Measurements from ENCODE around the gene RPS10. TPM values are rescaled to one million over a fixed set of nuclear protein-coding genes. Genes with fewer than 3 reads are reported as not detected.
A peak's percentile ranks its signal among the peaks of the same experiment; 100 is the strongest.

RPS10 gene
- total RNA-seq, 1 experiment from 2014 or later = 1,650 TPM

GRCh38 chr6:34462010-34462409, 36.1 kb upstream of the RPS10 start:
- intact Hi-C loops (cut with micrococcal nuclease; ENCODE audit: unreplicated experiment) = loop anchor here (5.0 to 10.0 kb wide), 2 partner anchors 63 to 100 kb away; no protein-coding TSS in a partner anchor
- Histone ChIP-seq H3K36me3 (ENCODE audit: control insufficient read depth, insufficient read depth, low read length) (no peaks in the 10 kb centered on the region), H3K4me3 (ENCODE audit: low read depth, low read length) (no peak overlapping the region), H3K4me1 (peaks cover 14% of the 10 kb centered on the region), H3K27me3 (replicated peaks; ENCODE audit: control insufficient read depth, insufficient read depth, low read length) (no peaks in the 10 kb centered on the region), H3K9me3 (no peaks in the 10 kb centered on the region)
- BruUV-seq (replicated peaks) = no TSS peak
- Mint-ChIP-seq H3K9me3 (ENCODE audit: unreplicated experiment) (no peaks in the 10 kb centered on the region), H3K4me1 (ENCODE audit: low read depth, unreplicated experiment) (peaks cover 12% of the 10 kb centered on the region), H3K27me3 (ENCODE audit: insufficient read depth, unreplicated experiment) (no peaks in the 10 kb centered on the region), H3K27ac (ENCODE audit: unreplicated experiment) (no peak overlapping the region), H3K36me3 (ENCODE audit: insufficient read depth, unreplicated experiment) (no peaks in the 10 kb centered on the region), H3K4me3 (ENCODE audit: unreplicated experiment) (no peak overlapping the region)
- DNase-seq = no peak
- no peak for TF ChIP-seq CTCF (IDR thresholded peaks at IDR 0.05; ENCODE audit: insufficient read depth in 1 of 2, low read depth in 1 of 2, low read length in 1 of 2, severe bottlenecking in 1 of 2, unreplicated experiment in 1 of 2)
- POLR2A ChIA-PET = interaction anchor here (0.5 to 1.0 kb wide), 2 partner anchors 116 to 329 kb away, joined by 4 read pairs; no protein-coding TSS in a partner anchor
- CTCF ChIA-PET = interaction anchor here (0.6 to 1.2 kb wide), 2 partner anchors 148 to 253 kb away, joined by 3 to 4 read pairs; no protein-coding TSS in a partner anchor

- peaks cover 10% of the 10 kb centered on the region for H3K4me1 ChIP-seq
- no peaks in the 10 kb centered on the region for H3K27me3 Mint-ChIP-seq (ENCODE audit: insufficient read depth, unreplicated experiment)
- no peaks in the 10 kb centered on the region for H3K9me3 Mint-ChIP-seq (ENCODE audit: unreplicated experiment)
- DNase-seq = no peak
- no peak overlapping the region for H3K4me3 Mint-ChIP-seq (ENCODE audit: unreplicated experiment)
- no peaks in the 10 kb centered on the region for H3K36me3 Mint-ChIP-seq (ENCODE audit: insufficient read depth, unreplicated experiment)
- no TSS peak for BruUV-seq (replicated peaks)
- no peak overlapping the region for H3K27ac Mint-ChIP-seq (ENCODE audit: unreplicated experiment)
- CTCF ChIA-PET = interaction anchor here (0.6 to 2.3 kb wide), 5 partner anchors 11 to 359 kb away, joined by 3 to 24 read pairs (median 4); no protein-coding TSS in a partner anchor
- POLR2A ChIA-PET = interaction anchor here (1.1 kb wide), 1 partner anchor 35 kb away, joined by 4 read pairs; the partner anchor contains the start of gene RPS10
- no peaks in the 10 kb centered on the region for H3K9me3 ChIP-seq
- no peaks in the 10 kb centered on the region for H3K27me3 ChIP-seq (replicated peaks; ENCODE audit: control insufficient read depth, insufficient read depth, low read length)
- TF ChIP-seq CTCF (IDR thresholded peaks at IDR 0.05; ENCODE audit: insufficient read depth in 1 of 2, low read depth in 1 of 2, low read length in 1 of 2, severe bottlenecking in 1 of 2, unreplicated experiment in 1 of 2) = no peak
- intact Hi-C loops (cut with micrococcal nuclease; ENCODE audit: unreplicated experiment) = loop anchor here (1.0 to 10.0 kb wide), 3 partner anchors 64 to 148 kb away; no protein-coding TSS in a partner anchor
- H3K36me3 ChIP-seq (ENCODE audit: control insufficient read depth, insufficient read depth, low read length) = no peaks in the 10 kb centered on the region
- H3K4me3 ChIP-seq (ENCODE audit: low read depth, low read length) = no peak overlapping the region
- H3K4me1 Mint-ChIP-seq (ENCODE audit: low read depth, unreplicated experiment) = peaks cover 12% of the 10 kb centered on the region
Observed at GRCh38 chr6:34460796-34461507, 35.1 kb upstream of the RPS10 start.

GRCh38 chr6:34459899-34460593, 34.2 kb upstream of the RPS10 start:
- H3K36me3 ChIP-seq (ENCODE audit: control insufficient read depth, insufficient read depth, low read length) = no peaks in the 10 kb centered on the region
- TF ChIP-seq CTCF (IDR thresholded peaks at IDR 0.05; ENCODE audit: insufficient read depth in 1 of 2, low read depth in 1 of 2, low read length in 1 of 2, severe bottlenecking in 1 of 2, unreplicated experiment in 1 of 2) = peak; percentile 64 to 72
- POLR2A ChIA-PET = interaction anchor here (1.1 kb wide), 1 partner anchor 34 kb away, joined by 4 read pairs; the partner anchor contains the start of gene RPS10
- H3K4me1 ChIP-seq = peaks cover 5% of the 10 kb centered on the region
- Mint-ChIP-seq H3K27ac (ENCODE audit: unreplicated experiment) (no peak overlapping the region), H3K4me3 (ENCODE audit: unreplicated experiment) (no peak overlapping the region), H3K4me1 (ENCODE audit: low read depth, unreplicated experiment) (peaks cover 12% of the 10 kb centered on the region), H3K9me3 (ENCODE audit: unreplicated experiment) (no peaks in the 10 kb centered on the region), H3K27me3 (ENCODE audit: insufficient read depth, unreplicated experiment) (no peaks in the 10 kb centered on the region), H3K36me3 (ENCODE audit: insufficient read depth, unreplicated experiment) (no peaks in the 10 kb centered on the region)
- intact Hi-C loops (cut with micrococcal nuclease; ENCODE audit: unreplicated experiment) = loop anchor here (1.0 to 10.0 kb wide), 3 partner anchors 65 to 149 kb away; no protein-coding TSS in a partner anchor
- no peak overlapping the region for H3K4me3 ChIP-seq (ENCODE audit: low read depth, low read length)
- no peaks in the 10 kb centered on the region for H3K9me3 ChIP-seq
- no TSS peak for BruUV-seq (replicated peaks)
- CTCF ChIA-PET = interaction anchor here (0.6 to 2.3 kb wide), 12 partner anchors 11 to 428 kb away, joined by 3 to 24 read pairs (median 4); partner anchors contain the start of gene TAF11
- no peaks in the 10 kb centered on the region for H3K27me3 ChIP-seq (replicated peaks; ENCODE audit: control insufficient read depth, insufficient read depth, low read length)
- DNase-seq = peak in 1 of 2 experiments; percentile 55
